ENCODE data around the gene PGS1. TPM values are rescaled to one million over a fixed set of nuclear protein-coding genes. Genes with fewer than 3 reads are reported as not detected.

PGS1 gene
- total and polyA plus RNA-seq, 2 of the 8 experiments (the other 6 are each of a cell fraction or from before 2014, with no cell fraction given): 46.7 to 60.0 TPM

GRCh38 chr17:78473951-78474613 is 95.6 kb downstream of the PGS1 start:
- H3K36me3 ChIP-seq (ENCODE audit: control insufficient read depth in 2 of 4, insufficient read depth in 4 of 4, low read length in 3 of 4): no peaks in the 10 kb centered on the region
- H2AFZ ChIP-seq (ENCODE audit: low read length): no peak overlapping the region
- H3K4me3 ChIP-seq (ENCODE audit: extremely low read depth in 1 of 4, insufficient read depth in 2 of 4, low read depth in 3 of 4, low read length in 4 of 4): no peak overlapping the region
- CTCF ChIA-PET (ENCODE audit: partially characterized antibody): interaction anchor here (2.0 kb wide), 1 partner anchor 23 kb away, joined by 8 read pairs; no protein-coding TSS in a partner anchor
- H4K91ac ChIP-seq (replicated peaks; ENCODE audit: insufficient read length, low read length): no peak overlapping the region
- H3K27me3 ChIP-seq (replicated peaks in 1 of 4; ENCODE audit: control insufficient read depth in 3 of 4, extremely low read depth in 1 of 4, insufficient read depth in 3 of 4, low read length in 3 of 4): no peaks in the 10 kb centered on the region
- no peak overlapping the region for H2BK20ac ChIP-seq (ENCODE audit: low read length)
- H3K14ac ChIP-seq (ENCODE audit: insufficient read length): no peak overlapping the region
- 0 out of 2 replicates have a peak overlapping the region, but pooled peaks have one; percentile 12 for H4K8ac ChIP-seq (ENCODE audit: extremely low read depth, insufficient read depth, low read length)
- H2AK5ac ChIP-seq (ENCODE audit: low read depth, low read length): no peak overlapping the region
- H3K4me2 ChIP-seq (ENCODE audit: insufficient read depth in 1 of 2, low read depth in 2 of 2, low read length in 2 of 2): no peak overlapping the region
- no peak overlapping the region for H3K4ac ChIP-seq (replicated peaks; ENCODE audit: insufficient read length, low read depth, low read length)
- no peaks in the 10 kb centered on the region for H3K4me1 ChIP-seq (replicated peaks in 1 of 4; ENCODE audit: control insufficient read depth in 3 of 4, insufficient read depth in 4 of 4, low read length in 3 of 4)
- no peak overlapping the region for H2BK15ac ChIP-seq (ENCODE audit: low read length)
- no peaks in the 10 kb centered on the region for H3K79me1 ChIP-seq (ENCODE audit: low read depth, low read length)
- H3K27ac ChIP-seq (ENCODE audit: low read depth, low read length): no peak overlapping the region
- no peak overlapping the region for H2BK120ac ChIP-seq (replicated peaks; ENCODE audit: low read depth, low read length)
- no peak overlapping the region for H3K56ac ChIP-seq (replicated peaks; ENCODE audit: insufficient read length, low read depth, low read length)
- no peaks in the 10 kb centered on the region for H3K9me3 ChIP-seq (ENCODE audit: insufficient read depth in 2 of 2, low read depth in 1 of 2, low read length in 1 of 2)
- no peak overlapping the region for H3K18ac ChIP-seq (ENCODE audit: extremely low read depth, low read length)
- H3K23ac ChIP-seq (ENCODE audit: insufficient read length): no peak overlapping the region
- H4K5ac ChIP-seq (ENCODE audit: insufficient read length, low read depth, low read length): no peak overlapping the region
- H3K79me2 ChIP-seq (ENCODE audit: control insufficient read depth in 1 of 2, insufficient read depth in 2 of 2, low read length in 2 of 2): no peaks in the 10 kb centered on the region
- peak overlapping the region; percentile 27; the same call in 1 of the 2 replicates for H2BK12ac ChIP-seq (ENCODE audit: low read depth, low read length)
- POLR2A ChIA-PET (ENCODE audit: partially characterized antibody): no interaction called here
- peaks cover 13% of the 10 kb centered on the region for H3K23me2 ChIP-seq (ENCODE audit: low read depth, low read length)
- FAIRE-seq (no peak), DNase-seq (ENCODE audit: low read depth in 1 of 2, low spot score in 2 of 2) (no peak)
- H2BK5ac ChIP-seq (ENCODE audit: low read depth, low read length): no peak overlapping the region
- peaks cover 0 to 11% of the 10 kb centered on the region in 2 experiments for H4K20me1 ChIP-seq (replicated peaks in 1 of 2; ENCODE audit: control insufficient read depth in 1 of 2, insufficient read depth in 2 of 2, low read length in 2 of 2)
- no peak overlapping the region for H3K9ac ChIP-seq (replicated peaks in 1 of 4; ENCODE audit: extremely low read depth in 1 of 4, low read depth in 3 of 4, low read length in 3 of 4)
- 84% methylated on average over 12 of the region's 12 CpGs; no CpG with 5 or more reads in 1 of the 2 experiments for WGBS, 2 experiments (ENCODE audit: extremely low coverage in 1 of 2, insufficient coverage in 1 of 2, insufficient read length in 1 of 2, insufficient replicate concordance in 2 of 2, low coverage in 1 of 2, low lambda C conversion rate in 2 of 2, missing lambda C conversion rate in 1 of 2)
- TF ChIP-seq HDAC2 (IDR thresholded peaks at IDR 0.05; ENCODE audit: borderline replicate concordance in 1 of 2, low read depth in 2 of 2, low read length in 2 of 2): no peak
- TF ChIP-seq SUZ12 (IDR thresholded peaks at IDR 0.05; ENCODE audit: low read length): no peak
- TF ChIP-seq KDM5A (IDR thresholded peaks at IDR 0.05; ENCODE audit: low read length): no peak
- no peak for TF ChIP-seq SIN3A (conservative IDR thresholded peaks at IDR 0.05 in 1 of 2, IDR thresholded peaks at IDR 0.05 in 1 of 2; ENCODE audit: low read depth in 1 of 2, low read length in 2 of 2)
- TF ChIP-seq NRF1 (IDR thresholded peaks at IDR 0.05; ENCODE audit: low read depth, low read length): no peak
- no peak for TF ChIP-seq SIX5 (IDR thresholded peaks at IDR 0.05; ENCODE audit: low read depth, low read length)
- no peak for TF ChIP-seq ATF2 (IDR thresholded peaks at IDR 0.05; ENCODE audit: low read length)
- TF ChIP-seq RFX5 (IDR thresholded peaks at IDR 0.05; ENCODE audit: borderline replicate concordance, low read depth, low read length): no peak
- TF ChIP-seq CEBPB (IDR thresholded peaks at IDR 0.05; ENCODE audit: low read depth, low read length): no peak
- no peak for TF ChIP-seq CTBP2 (IDR thresholded peaks at IDR 0.05; ENCODE audit: borderline replicate concordance, insufficient read depth, insufficient read length, low read length)
- no peak for TF ChIP-seq CBX5 (IDR thresholded peaks at IDR 0.05; ENCODE audit: low read depth, low read length)
